ENCODE data around the gene ZNF579.

Gene ZNF579

GRCh38 chr19:55617426-55617825 lies 36.8 kb upstream of the ZNF579 start:
- H3K4me3 ChIP-seq (replicated peaks in 1 of 2; ENCODE audit: low read depth in 2 of 2, low read length in 2 of 2), result no peak overlapping the region
- TF ChIP-seq CTCF (IDR thresholded peaks at IDR 0.05; ENCODE audit: low read depth, low read length), result no peak
- DNase-seq (ENCODE audit: low read depth in 2 of 2), result no peak

- no peak for DNase-seq (ENCODE audit: low read depth in 2 of 2)
- no peak overlapping the region for H3K4me3 ChIP-seq (replicated peaks in 1 of 2; ENCODE audit: low read depth in 2 of 2, low read length in 2 of 2)
- TF ChIP-seq CTCF (IDR thresholded peaks at IDR 0.05; ENCODE audit: low read depth, low read length), result no peak
Measured at GRCh38 chr19:55616395-55616875, 35.8 kb upstream of the ZNF579 start.

GRCh38 chr19:55615543-55616394 lies 35.1 kb upstream of the ZNF579 start:
- no peak overlapping the region for H3K4me3 ChIP-seq (replicated peaks in 1 of 2; ENCODE audit: low read depth in 2 of 2, low read length in 2 of 2)
- no peak for TF ChIP-seq CTCF (IDR thresholded peaks at IDR 0.05; ENCODE audit: low read depth, low read length)
- DNase-seq (ENCODE audit: low read depth in 2 of 2), result no peak

- no peak for TF ChIP-seq CTCF (IDR thresholded peaks at IDR 0.05; ENCODE audit: low read depth, low read length)
- DNase-seq (ENCODE audit: low read depth in 2 of 2), result no peak
- H3K4me3 ChIP-seq (replicated peaks in 1 of 2; ENCODE audit: low read depth in 2 of 2, low read length in 2 of 2), result no peak overlapping the region
Measured at GRCh38 chr19:55614711-55615542, 34.3 kb upstream of the ZNF579 start.

- H3K4me3 ChIP-seq (replicated peaks in 1 of 2; ENCODE audit: low read depth in 2 of 2, low read length in 2 of 2), result no peak overlapping the region
- no peak for DNase-seq (ENCODE audit: low read depth in 2 of 2)
- no peak for TF ChIP-seq CTCF (IDR thresholded peaks at IDR 0.05; ENCODE audit: low read depth, low read length)
Measured at GRCh38 chr19:55613930-55614710, 33.5 kb upstream of the ZNF579 start.

GRCh38 chr19:55613396-55613795 lies 32.7 kb upstream of the ZNF579 start:
- DNase-seq (ENCODE audit: low read depth in 2 of 2), result no peak
- no peak overlapping the region for H3K4me3 ChIP-seq (replicated peaks in 1 of 2; ENCODE audit: low read depth in 2 of 2, low read length in 2 of 2)
- no peak for TF ChIP-seq CTCF (IDR thresholded peaks at IDR 0.05; ENCODE audit: low read depth, low read length)

Measured in cardiac fibroblast (primary cell).